HEK293 (cell line): ENCODE measurements around the gene ZNF688.

Experiments used
- GFI1B ChIP-seq: fragments of 450-650 bp; formaldehyde crosslinking; IDR thresholded peaks from 2 replicates; pipeline ENCODE4 v1.5.1; 2016; ENCODE audit warnings: missing biosample characterization, missing genetic modification characterization
- GLI2 ChIP-seq: fragments of 450-650 bp; formaldehyde crosslinking; IDR thresholded peaks from 2 replicates; pipeline ENCODE4; 2017; ENCODE audit warnings: missing biosample characterization, missing genetic modification characterization, low read depth, borderline replicate concordance
- GLIS2 ChIP-seq: fragments of 450-650 bp; formaldehyde crosslinking; IDR thresholded peaks from 2 replicates; pipeline ENCODE4 v1.5.1; 2016; ENCODE audit warnings: missing biosample characterization, missing genetic modification characterization
- IKZF3 ChIP-seq: fragments of 450-650 bp; IDR thresholded peaks from 2 replicates; pipeline ENCODE4 v1.5.0; 2018; ENCODE audit warnings: missing biosample characterization, mild to moderate bottlenecking, missing genetic modification characterization, moderate library complexity
- RBAK ChIP-seq: fragments of 450-650 bp; formaldehyde crosslinking; IDR thresholded peaks from 2 replicates; pipeline ENCODE4 v1.5.1; 2016; ENCODE audit warnings: missing biosample characterization, missing genetic modification characterization
- SP3 ChIP-seq: fragments of 450-650 bp; formaldehyde crosslinking; IDR thresholded peaks from 2 replicates; pipeline ENCODE4 v1.5.1; 2016; ENCODE audit warnings: missing biosample characterization, missing genetic modification characterization
- SP7 ChIP-seq: fragments of 450-650 bp; formaldehyde crosslinking; IDR thresholded peaks from 2 replicates; pipeline ENCODE4 v1.5.1; 2016; ENCODE audit warnings: missing biosample characterization, missing genetic modification characterization
- ZBTB17 ChIP-seq: fragments of 450-650 bp; formaldehyde crosslinking; IDR thresholded peaks from 2 replicates; pipeline ENCODE4 v1.5.1; 2016; ENCODE audit warnings: missing biosample characterization, missing genetic modification characterization
- ZIC2 ChIP-seq: fragments of 450-650 bp; formaldehyde crosslinking; IDR thresholded peaks from 2 replicates; pipeline ENCODE4 v1.5.1; 2016; ENCODE audit warnings: missing biosample characterization, missing genetic modification characterization
- ZNF112 ChIP-seq: fragments of 450-650 bp; formaldehyde crosslinking; IDR thresholded peaks from 2 replicates; pipeline ENCODE4 v1.5.0; 2017; ENCODE audit warnings: missing biosample characterization, missing genetic modification characterization
- ZNF19 ChIP-seq: fragments of 450-650 bp; formaldehyde crosslinking; IDR thresholded peaks from 2 replicates; pipeline ENCODE4; 2016; ENCODE audit warnings: missing biosample characterization, missing genetic modification characterization, low read depth
- ZNF2 ChIP-seq: fragments of 450-650 bp; formaldehyde crosslinking; IDR thresholded peaks from 2 replicates; pipeline ENCODE4 v1.5.1; 2016; ENCODE audit warnings: missing biosample characterization, missing genetic modification characterization
- ZNF202 ChIP-seq: fragments of 450-650 bp; formaldehyde crosslinking; IDR thresholded peaks from 2 replicates; pipeline ENCODE4 v1.5.1; 2016; ENCODE audit warnings: missing biosample characterization, missing genetic modification characterization, borderline replicate concordance
- ZNF223 ChIP-seq: fragments of 450-650 bp; formaldehyde crosslinking; IDR thresholded peaks from 2 replicates; pipeline ENCODE4 v1.5.1; 2016; ENCODE audit warnings: missing biosample characterization, missing genetic modification characterization
- ZNF24 ChIP-seq: fragments of 450-650 bp; formaldehyde crosslinking; IDR thresholded peaks from 2 replicates; pipeline ENCODE4 v1.5.1; 2016; ENCODE audit warnings: missing biosample characterization, missing genetic modification characterization
- ZNF248 ChIP-seq: fragments of 450-650 bp; formaldehyde crosslinking; IDR thresholded peaks from 2 replicates; pipeline ENCODE4 v1.5.1; 2017; ENCODE audit warnings: missing biosample characterization, missing genetic modification characterization
- ZNF302 ChIP-seq: fragments of 450-650 bp; formaldehyde crosslinking; IDR thresholded peaks from 2 replicates; pipeline ENCODE4 v1.5.1; 2016; ENCODE audit warnings: missing biosample characterization, missing genetic modification characterization, low read depth
- ZNF394 ChIP-seq: fragments of 450-650 bp; formaldehyde crosslinking; IDR thresholded peaks from 2 replicates; pipeline ENCODE4 v1.5.1; 2016; ENCODE audit warnings: missing biosample characterization, missing genetic modification characterization, mild to moderate bottlenecking, moderate library complexity, borderline replicate concordance
- ZNF48 ChIP-seq: fragments of 450-650 bp; formaldehyde crosslinking; IDR thresholded peaks from 2 replicates; pipeline ENCODE4 v1.5.1; 2016; ENCODE audit warnings: missing biosample characterization, missing genetic modification characterization
- ZNF501 ChIP-seq: fragments of 450-650 bp; formaldehyde crosslinking; IDR thresholded peaks from 2 replicates; pipeline ENCODE4 v1.5.1; 2016; ENCODE audit warnings: missing biosample characterization, missing genetic modification characterization
- ZNF510 ChIP-seq: fragments of 450-650 bp; formaldehyde crosslinking; IDR thresholded peaks from 2 replicates; pipeline ENCODE4 v1.5.1; 2018; ENCODE audit warnings: mild to moderate bottlenecking, missing genetic modification characterization, missing biosample characterization; ENCODE audit not compliant: insufficient replicate concordance
- ZNF514 ChIP-seq: fragments of 450-650 bp; formaldehyde crosslinking; IDR thresholded peaks from 2 replicates; pipeline ENCODE4 v1.5.1; 2016; ENCODE audit warnings: missing biosample characterization, missing genetic modification characterization
- ZNF558 ChIP-seq: fragments of 450-650 bp; formaldehyde crosslinking; IDR thresholded peaks from 2 replicates; pipeline ENCODE4 v1.5.1; 2016; ENCODE audit warnings: missing biosample characterization, missing genetic modification characterization
- ZNF660 ChIP-seq: fragments of 450-650 bp; IDR thresholded peaks from 2 replicates; pipeline ENCODE4 v1.5.1; 2018; ENCODE audit warnings: missing biosample characterization, mild to moderate bottlenecking, missing genetic modification characterization
- ZNF664 ChIP-seq: fragments of 450-650 bp; formaldehyde crosslinking; IDR thresholded peaks from 2 replicates; pipeline ENCODE4 v1.5.1; 2016; ENCODE audit warnings: missing biosample characterization, missing genetic modification characterization
- ZNF677 ChIP-seq: fragments of 450-650 bp; IDR thresholded peaks from 2 replicates; pipeline ENCODE4 v1.5.0; 2018; ENCODE audit warnings: missing biosample characterization, mild to moderate bottlenecking, missing genetic modification characterization, moderate library complexity
- TF ChIP-seq, protein P1 (sequence below): IDR thresholded peaks from 2 replicates; pipeline ENCODE4 v1.6.1; 2011; ENCODE audit warnings: mild to moderate bottlenecking, low read depth, low read length, borderline replicate concordance
- TF ChIP-seq, protein P2 (sequence below): fragments of 450-650 bp; formaldehyde crosslinking; IDR thresholded peaks from 2 replicates; pipeline ENCODE4 v1.5.1; 2016; ENCODE audit warnings: missing biosample characterization, missing genetic modification characterization
- TF ChIP-seq, protein P3 (sequence below): fragments of 450-650 bp; IDR thresholded peaks from 2 replicates; pipeline ENCODE4 v1.5.1; 2018; ENCODE audit warnings: missing biosample characterization, mild to moderate bottlenecking, missing genetic modification characterization
- TF ChIP-seq, protein P4 (sequence below): fragments of 450-650 bp; formaldehyde crosslinking; IDR thresholded peaks from 2 replicates; pipeline ENCODE4 v1.5.1; 2016; ENCODE audit warnings: missing biosample characterization, missing genetic modification characterization
- TF ChIP-seq, protein P5 (sequence below): fragments of 450-650 bp; formaldehyde crosslinking; IDR thresholded peaks from 2 replicates; pipeline ENCODE4 v1.5.1; 2016; ENCODE audit warnings: missing biosample characterization, missing genetic modification characterization

ZNF688 gene

DNA sequence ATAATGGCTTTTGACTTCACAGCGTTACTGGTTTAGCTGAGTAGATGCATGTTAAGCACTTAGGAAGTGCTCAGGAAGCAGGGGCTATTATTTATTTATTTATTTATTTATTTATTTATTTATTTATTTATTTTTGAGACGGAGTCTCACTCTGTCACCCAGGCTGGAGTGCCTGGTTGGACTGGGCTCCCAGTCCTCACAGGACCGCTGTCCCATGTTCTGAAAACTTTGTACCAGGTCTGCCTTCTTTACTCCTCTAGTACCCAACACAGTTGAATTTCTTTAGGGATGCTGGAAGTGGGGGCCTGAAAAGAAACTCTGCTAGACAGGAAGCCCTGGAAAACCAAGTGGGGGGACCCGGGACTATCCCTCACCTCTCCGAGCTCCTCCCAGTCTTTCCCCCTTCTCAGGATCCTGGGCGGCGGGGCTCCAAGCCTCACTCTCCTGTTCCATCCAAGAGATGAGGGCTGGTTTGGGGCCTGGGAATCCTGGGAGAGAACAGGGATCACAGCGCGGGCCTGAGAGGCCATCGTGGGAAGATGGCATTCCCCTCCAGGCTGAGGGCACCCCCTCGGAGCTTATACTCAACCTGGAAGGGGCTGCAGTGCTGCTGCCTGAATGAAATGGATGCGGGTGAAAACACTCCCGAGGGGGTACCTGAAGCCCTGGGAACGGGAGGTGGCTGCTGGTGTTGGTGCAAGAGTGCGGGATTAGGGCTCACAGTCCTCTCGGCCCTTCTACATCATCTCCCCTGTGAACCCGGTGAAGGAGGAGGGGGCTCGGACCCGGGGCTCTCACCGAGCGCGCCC, 674 bp downstream of the ZNF688 start (continued):
- TF ChIP-seq, protein P1, sequence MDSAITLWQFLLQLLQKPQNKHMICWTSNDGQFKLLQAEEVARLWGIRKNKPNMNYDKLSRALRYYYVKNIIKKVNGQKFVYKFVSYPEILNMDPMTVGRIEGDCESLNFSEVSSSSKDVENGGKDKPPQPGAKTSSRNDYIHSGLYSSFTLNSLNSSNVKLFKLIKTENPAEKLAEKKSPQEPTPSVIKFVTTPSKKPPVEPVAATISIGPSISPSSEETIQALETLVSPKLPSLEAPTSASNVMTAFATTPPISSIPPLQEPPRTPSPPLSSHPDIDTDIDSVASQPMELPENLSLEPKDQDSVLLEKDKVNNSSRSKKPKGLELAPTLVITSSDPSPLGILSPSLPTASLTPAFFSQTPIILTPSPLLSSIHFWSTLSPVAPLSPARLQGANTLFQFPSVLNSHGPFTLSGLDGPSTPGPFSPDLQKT: no peak
- TF ChIP-seq ZIC2 (tag by site-specific recombination) (peak; percentile 5; the same call in 1 of the 2 replicates), ZBTB17 (tag by site-specific recombination) (peak; percentile 75), ZNF677 (tag by site-specific recombination) (no peak; the same call in 1 of the 2 replicates), ZNF202 (peak; percentile 100), ZNF2 (tag by site-specific recombination) (0 out of 2 replicates have a peak, but pooled peaks have one; percentile 15), ZNF223 (tag by site-specific recombination) (peak; percentile 93), ZNF501 (peak; percentile 94), ZNF660 (tag by site-specific recombination) (no peak), ZNF19 (tag by site-specific recombination) (peak; percentile 99), ZNF394 (tag by site-specific recombination) (peak; percentile 100), IKZF3 (tag by site-specific recombination) (peak; percentile 69), ZNF558 (tag by site-specific recombination) (peak; percentile 96), ZNF302 (tag by site-specific recombination) (0 out of 2 replicates have a peak, but pooled peaks have one; percentile 54), RBAK (peak; percentile 90), ZNF24 (tag by site-specific recombination) (peak; percentile 58; the same call in 1 of the 2 replicates), ZNF248 (tag by site-specific recombination) (no peak), GLIS2 (tag by site-specific recombination) (peak; percentile 83; the same call in 1 of the 2 replicates), ZNF112 (tag by site-specific recombination) (no peak), SP3 (tag by site-specific recombination) (peak; percentile 50), ZNF48 (tag by site-specific recombination) (no peak), GLI2 (tag by site-specific recombination) (peak; percentile 95; the same call in 1 of the 2 replicates), ZNF510 (tag by site-specific recombination) (peak; percentile 98), ZNF514 (tag by site-specific recombination) (peak; percentile 99), ZNF664 (peak; percentile 98), SP7 (no peak), GFI1B (tag by site-specific recombination) (peak; percentile 92)
- TF ChIP-seq, protein P2, sequence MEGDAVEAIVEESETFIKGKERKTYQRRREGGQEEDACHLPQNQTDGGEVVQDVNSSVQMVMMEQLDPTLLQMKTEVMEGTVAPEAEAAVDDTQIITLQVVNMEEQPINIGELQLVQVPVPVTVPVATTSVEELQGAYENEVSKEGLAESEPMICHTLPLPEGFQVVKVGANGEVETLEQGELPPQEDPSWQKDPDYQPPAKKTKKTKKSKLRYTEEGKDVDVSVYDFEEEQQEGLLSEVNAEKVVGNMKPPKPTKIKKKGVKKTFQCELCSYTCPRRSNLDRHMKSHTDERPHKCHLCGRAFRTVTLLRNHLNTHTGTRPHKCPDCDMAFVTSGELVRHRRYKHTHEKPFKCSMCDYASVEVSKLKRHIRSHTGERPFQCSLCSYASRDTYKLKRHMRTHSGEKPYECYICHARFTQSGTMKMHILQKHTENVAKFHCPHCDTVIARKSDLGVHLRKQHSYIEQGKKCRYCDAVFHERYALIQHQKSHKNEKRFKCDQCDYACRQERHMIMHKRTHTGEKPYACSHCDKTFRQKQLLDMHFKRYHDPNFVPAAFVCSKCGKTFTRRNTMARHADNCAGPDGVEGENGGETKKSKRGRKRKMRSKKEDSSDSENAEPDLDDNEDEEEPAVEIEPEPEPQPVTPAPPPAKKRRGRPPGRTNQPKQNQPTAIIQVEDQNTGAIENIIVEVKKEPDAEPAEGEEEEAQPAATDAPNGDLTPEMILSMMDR (tag by site-specific recombination): no peak
- TF ChIP-seq, protein P3, sequence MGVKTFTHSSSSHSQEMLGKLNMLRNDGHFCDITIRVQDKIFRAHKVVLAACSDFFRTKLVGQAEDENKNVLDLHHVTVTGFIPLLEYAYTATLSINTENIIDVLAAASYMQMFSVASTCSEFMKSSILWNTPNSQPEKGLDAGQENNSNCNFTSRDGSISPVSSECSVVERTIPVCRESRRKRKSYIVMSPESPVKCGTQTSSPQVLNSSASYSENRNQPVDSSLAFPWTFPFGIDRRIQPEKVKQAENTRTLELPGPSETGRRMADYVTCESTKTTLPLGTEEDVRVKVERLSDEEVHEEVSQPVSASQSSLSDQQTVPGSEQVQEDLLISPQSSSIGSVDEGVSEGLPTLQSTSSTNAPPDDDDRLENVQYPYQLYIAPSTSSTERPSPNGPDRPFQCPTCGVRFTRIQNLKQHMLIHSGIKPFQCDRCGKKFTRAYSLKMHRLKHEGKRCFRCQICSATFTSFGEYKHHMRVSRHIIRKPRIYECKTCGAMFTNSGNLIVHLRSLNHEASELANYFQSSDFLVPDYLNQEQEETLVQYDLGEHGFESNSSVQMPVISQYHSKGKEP (tag by site-specific recombination): no peak
- TF ChIP-seq, protein P4, sequence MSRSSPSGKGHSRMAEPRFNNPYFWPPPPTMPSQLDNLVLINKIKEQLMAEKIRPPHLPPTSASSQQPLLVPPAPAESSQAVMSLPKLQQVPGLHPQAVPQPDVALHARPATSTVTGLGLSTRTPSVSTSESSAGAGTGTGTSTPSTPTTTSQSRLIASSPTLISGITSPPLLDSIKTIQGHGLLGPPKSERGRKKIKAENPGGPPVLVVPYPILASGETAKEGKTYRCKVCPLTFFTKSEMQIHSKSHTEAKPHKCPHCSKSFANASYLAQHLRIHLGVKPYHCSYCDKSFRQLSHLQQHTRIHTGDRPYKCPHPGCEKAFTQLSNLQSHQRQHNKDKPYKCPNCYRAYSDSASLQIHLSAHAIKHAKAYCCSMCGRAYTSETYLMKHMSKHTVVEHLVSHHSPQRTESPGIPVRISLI: 0 out of 2 replicates have a peak, but pooled peaks have one; percentile 12
- TF ChIP-seq, protein P5, sequence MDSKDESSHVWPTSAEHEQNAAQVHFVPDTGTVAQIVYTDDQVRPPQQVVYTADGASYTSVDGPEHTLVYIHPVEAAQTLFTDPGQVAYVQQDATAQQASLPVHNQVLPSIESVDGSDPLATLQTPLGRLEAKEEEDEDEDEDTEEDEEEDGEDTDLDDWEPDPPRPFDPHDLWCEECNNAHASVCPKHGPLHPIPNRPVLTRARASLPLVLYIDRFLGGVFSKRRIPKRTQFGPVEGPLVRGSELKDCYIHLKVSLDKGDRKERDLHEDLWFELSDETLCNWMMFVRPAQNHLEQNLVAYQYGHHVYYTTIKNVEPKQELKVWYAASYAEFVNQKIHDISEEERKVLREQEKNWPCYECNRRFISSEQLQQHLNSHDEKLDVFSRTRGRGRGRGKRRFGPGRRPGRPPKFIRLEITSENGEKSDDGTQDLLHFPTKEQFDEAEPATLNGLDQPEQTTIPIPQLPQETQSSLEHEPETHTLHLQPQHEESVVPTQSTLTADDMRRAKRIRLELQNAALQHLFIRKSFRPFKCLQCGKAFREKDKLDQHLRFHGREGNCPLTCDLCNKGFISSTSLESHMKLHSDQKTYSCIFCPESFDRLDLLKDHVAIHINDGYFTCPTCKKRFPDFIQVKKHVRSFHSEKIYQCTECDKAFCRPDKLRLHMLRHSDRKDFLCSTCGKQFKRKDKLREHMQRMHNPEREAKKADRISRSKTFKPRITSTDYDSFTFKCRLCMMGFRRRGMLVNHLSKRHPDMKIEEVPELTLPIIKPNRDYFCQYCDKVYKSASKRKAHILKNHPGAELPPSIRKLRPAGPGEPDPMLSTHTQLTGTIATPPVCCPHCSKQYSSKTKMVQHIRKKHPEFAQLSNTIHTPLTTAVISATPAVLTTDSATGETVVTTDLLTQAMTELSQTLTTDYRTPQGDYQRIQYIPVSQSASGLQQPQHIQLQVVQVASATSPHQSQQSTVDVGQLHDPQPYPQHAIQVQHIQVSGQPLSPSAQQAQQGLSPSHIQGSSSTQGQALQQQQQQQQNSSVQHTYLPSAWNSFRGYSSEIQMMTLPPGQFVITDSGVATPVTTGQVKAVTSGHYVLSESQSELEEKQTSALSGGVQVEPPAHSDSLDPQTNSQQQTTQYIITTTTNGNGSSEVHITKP (tag by site-specific recombination): no peak
